T-cell (primary cell): ENCODE data around the gene MAPK12. TPM values are rescaled to one million over a fixed set of nuclear protein-coding genes. Genes with fewer than 3 reads are reported as not detected.

Source experiments
- ATAC-seq, 4 experiments: fragments of 200-7000 bp in 3 of 4; fragments of 150-1000 bp in 1 of 4; cut with Tn5 transposase; replicated peaks in 1 of 4; 1 replicate in 3 of 4; 2 replicates in 1 of 4; pipeline ENCODE4 v1.10.0; 2021; ENCODE audit warnings: moderate library complexity in 3 of 4, mild to moderate bottlenecking in 2 of 4, moderate number of reproducible peaks in 1 of 4
- CTCF ChIA-PET, 2 donors: fragments of 300-600 bp; sonication (Branson Sonifier 250); formaldehyde crosslinking; loops; one replicate each; lab custom pipeline; 2022; ENCODE audit warnings: antibody characterized with exemption in 2 of 2; lab: Charles Lee
- POLR2A ChIA-PET, 2 donors: fragments of 300-600 bp; sonication (Branson Sonifier 250); formaldehyde crosslinking; loops; one replicate each; lab custom pipeline; 2022; ENCODE audit warnings: antibody characterized with exemption in 2 of 2; lab: Charles Lee
- DNase-seq, 35 experiments: peaks; one replicate each; pipeline versions ENCODE4 v3.0.0 to v3.0.0-alpha.2; 2013 to 2023
- H3K27ac ChIP-seq: one replicate; pipeline ENCODE4 v1.5.1; 2013; ENCODE audit warnings: low read length
- H3K27me3 ChIP-seq, 2 experiments: replicated peaks in 1 of 2; 1 replicate in 1 of 2; 2 replicates in 1 of 2; pipeline versions ENCODE4 v1.6.1 to v1.7.0; 2013; ENCODE audit warnings: low read length in 1 of 2, mixed read lengths in 1 of 2; ENCODE audit not compliant: control insufficient read depth in 2 of 2, insufficient read depth in 2 of 2; ENCODE audit errors: extremely low read depth in 1 of 2
- H3K36me3 ChIP-seq, 2 donors: 1 replicate in 1 of 2; 2 replicates in 1 of 2; pipeline versions ENCODE4 v1.6.1 to v1.7.0; 2013; ENCODE audit warnings: low read length in 1 of 2; ENCODE audit not compliant: control insufficient read depth in 2 of 2, insufficient read depth in 1 of 2; ENCODE audit errors: extremely low read depth in 1 of 2
- H3K4me1 ChIP-seq, 2 experiments: 1 replicate in 1 of 2; 2 replicates in 1 of 2; pipeline versions ENCODE4 v1.6.1 to v1.7.0; 2013; ENCODE audit warnings: low read length in 2 of 2, mixed read lengths in 1 of 2; ENCODE audit not compliant: insufficient read depth in 2 of 2, control insufficient read depth in 1 of 2; ENCODE audit errors: extremely low read depth in 1 of 2
- H3K4me3 ChIP-seq, 2 donors: 1 replicate in 1 of 2; 2 replicates in 1 of 2; pipeline versions ENCODE4 v1.5.1 to v1.7.0; 2013; ENCODE audit warnings: mild to moderate bottlenecking in 2 of 2, low read length in 1 of 2, moderate library complexity in 1 of 2; ENCODE audit not compliant: control insufficient read depth in 1 of 2; ENCODE audit errors: extremely low read depth in 1 of 2
- H3K9me3 ChIP-seq: 2 replicates; pipeline ENCODE4 v1.7.0; 2013
- H3K27ac Mint-ChIP-seq, 2 donors: one replicate each; pipeline ENCODE4 v1.8.0; 2020 to 2021; ENCODE audit warnings: mild to moderate bottlenecking in 2 of 2, mixed read lengths in 2 of 2
- H3K27me3 Mint-ChIP-seq, 2 donors: one replicate each; pipeline ENCODE4 v1.8.0; 2021 to 2022; ENCODE audit warnings: mixed read lengths in 2 of 2
- H3K36me3 Mint-ChIP-seq: one replicate; pipeline ENCODE4 v1.8.0; 2021; ENCODE audit warnings: mixed read lengths
- H3K4me1 Mint-ChIP-seq, 3 donors: one replicate each; pipeline ENCODE4 v1.8.0; 2020 to 2022; ENCODE audit warnings: mixed read lengths in 3 of 3, mild to moderate bottlenecking in 1 of 3
- H3K4me3 Mint-ChIP-seq, 3 donors: one replicate each; pipeline ENCODE4 v1.8.0; 2020 to 2022; ENCODE audit warnings: mild to moderate bottlenecking in 3 of 3, mixed read lengths in 3 of 3, moderate library complexity in 3 of 3
- H3K9me3 Mint-ChIP-seq, 3 donors: one replicate each; pipeline ENCODE4 v1.8.0; 2020 to 2022; ENCODE audit warnings: mixed read lengths in 3 of 3
- WGBS: methylation state at CpG from one replicate; pipeline ENCODE4 v1.1.5; 2013; ENCODE audit warnings: missing lambda C conversion rate; ENCODE audit not compliant: insufficient coverage; 5-methylcytosine and 5-hydroxymethylcytosine counted together
- total RNA-seq, 35 experiments: library from RNA in 6 of 35; stranded (reverse) in 6 of 35; fragments of 120-200 nt in 1 of 35; gene quantifications; one replicate each; pipeline versions ENCODE4 v1.2.1 to v1.2.4 and lab custom pipeline; 2013 to 2026

The MAPK12 gene
- total RNA-seq, 5 donors from 2014 or later (not counting 1 experiment from before 2014, with no cell fraction given) = 1.7 to 3.1 (median 2.9) TPM

- Histone ChIP-seq H3K27ac (no peak overlapping the region), H3K9me3 (no peaks in the 10 kb centered on the region), H3K4me1 (no peaks in the 10 kb centered on the region), H3K36me3 (no peaks in the 10 kb centered on the region), H3K4me3 (no peak overlapping the region), H3K27me3 (peaks cover 0 to 11% of the 10 kb centered on the region in 2 experiments)
- Mint-ChIP-seq H3K27me3 (no peaks in the 10 kb centered on the region), H3K27ac (no peak overlapping the region), H3K36me3 (no peaks in the 10 kb centered on the region), H3K9me3 (no peaks in the 10 kb centered on the region), H3K4me3 (no peak overlapping the region), H3K4me1 (no peaks in the 10 kb centered on the region)
- 85% methylated on average over 38 of the region's 45 CpGs for WGBS
- ChIA-PET CTCF (no interaction called here), POLR2A (no interaction called here)
- no peak for ATAC-seq
- DNase-seq = no peak
Measured at GRCh38 chr22:50282361-50283155, 21.1 kb upstream of the MAPK12 start.

- H3K36me3 Mint-ChIP-seq = no peaks in the 10 kb centered on the region
- Histone ChIP-seq H3K36me3 (no peaks in the 10 kb centered on the region), H3K4me1 (no peaks in the 10 kb centered on the region), H3K27ac (no peak overlapping the region), H3K27me3 (peaks cover 0 to 11% of the 10 kb centered on the region in 2 experiments), H3K9me3 (no peaks in the 10 kb centered on the region), H3K4me3 (no peak overlapping the region)
- WGBS = 89% methylated on average over 25 of the region's 25 CpGs
- no peak overlapping the region for H3K27ac Mint-ChIP-seq
- ATAC-seq (no peak), DNase-seq (no peak)
- POLR2A ChIA-PET = no interaction called here
- H3K4me1 Mint-ChIP-seq = no peaks in the 10 kb centered on the region
- H3K9me3 Mint-ChIP-seq = no peaks in the 10 kb centered on the region
- no peak overlapping the region for H3K4me3 Mint-ChIP-seq
- CTCF ChIA-PET = no interaction called here
- H3K27me3 Mint-ChIP-seq = no peaks in the 10 kb centered on the region
Measured at GRCh38 chr22:50281957-50282356, 20.5 kb upstream of the MAPK12 start.

- H3K27me3 ChIP-seq = peaks cover 0 to 8% of the 10 kb centered on the region in 2 experiments
- DNase-seq (no peak), ATAC-seq (no peak)
- ChIA-PET POLR2A (no interaction called here), CTCF (no interaction called here)
- Mint-ChIP-seq H3K4me3 (no peak overlapping the region), H3K27ac (no peak overlapping the region), H3K4me1 (no peaks in the 10 kb centered on the region), H3K9me3 (no peaks in the 10 kb centered on the region), H3K27me3 (no peaks in the 10 kb centered on the region), H3K36me3 (no peaks in the 10 kb centered on the region)
- no peak overlapping the region for H3K27ac ChIP-seq
- H3K9me3 ChIP-seq = no peaks in the 10 kb centered on the region
- 95% methylated on average over 36 of the region's 36 CpGs for WGBS
- H3K4me3 ChIP-seq = no peak overlapping the region
- no peaks in the 10 kb centered on the region for H3K36me3 ChIP-seq
- peaks cover 0 to under 1% of the 10 kb centered on the region in 2 experiments for H3K4me1 ChIP-seq
Measured at GRCh38 chr22:50281384-50281760, 19.9 kb upstream of the MAPK12 start.

- Mint-ChIP-seq H3K9me3 (no peaks in the 10 kb centered on the region), H3K4me1 (no peaks in the 10 kb centered on the region), H3K27ac (no peak overlapping the region), H3K27me3 (no peaks in the 10 kb centered on the region), H3K4me3 (no peak overlapping the region), H3K36me3 (no peaks in the 10 kb centered on the region)
- ATAC-seq = no peak
- ChIA-PET CTCF (no interaction called here), POLR2A (no interaction called here)
- H3K36me3 ChIP-seq = no peaks in the 10 kb centered on the region
- peaks cover 0 to 2% of the 10 kb centered on the region in 2 experiments for H3K4me1 ChIP-seq
- H3K9me3 ChIP-seq = no peaks in the 10 kb centered on the region
- H3K4me3 ChIP-seq = no peak overlapping the region
- peaks cover 0 to 4% of the 10 kb centered on the region in 2 experiments for H3K27me3 ChIP-seq
- DNase-seq = no peak
- 96% methylated on average over 47 of the region's 47 CpGs for WGBS
- no peak overlapping the region for H3K27ac ChIP-seq
Measured at GRCh38 chr22:50280708-50281383, 19.4 kb upstream of the MAPK12 start.

GRCh38 chr22:50280022-50280707, 18.7 kb upstream of the MAPK12 start:
- WGBS = 93% methylated on average over 38 of the region's 38 CpGs
- H3K4me1 ChIP-seq = peaks cover 0 to 2% of the 10 kb centered on the region in 2 experiments
- no peaks in the 10 kb centered on the region for H3K36me3 ChIP-seq
- Mint-ChIP-seq H3K4me3 (no peak overlapping the region), H3K9me3 (no peaks in the 10 kb centered on the region), H3K27me3 (no peaks in the 10 kb centered on the region), H3K27ac (no peak overlapping the region), H3K36me3 (no peaks in the 10 kb centered on the region), H3K4me1 (peaks cover 0 to under 1% (median 0%) of the 10 kb centered on the region in 3 donors)
- no peak overlapping the region for H3K27ac ChIP-seq
- H3K9me3 ChIP-seq = no peaks in the 10 kb centered on the region
- CTCF ChIA-PET = no interaction called here
- H3K27me3 ChIP-seq = peaks cover 0 to 2% of the 10 kb centered on the region in 2 experiments
- no peak overlapping the region for H3K4me3 ChIP-seq
- DNase-seq (no peak), ATAC-seq (no peak)
- POLR2A ChIA-PET = no interaction called here

- Histone ChIP-seq H3K4me3 (no peak overlapping the region), H3K9me3 (no peaks in the 10 kb centered on the region), H3K4me1 (peaks cover 0 to 5% of the 10 kb centered on the region in 2 experiments), H3K27ac (no peak overlapping the region), H3K27me3 (no peaks in the 10 kb centered on the region), H3K36me3 (no peaks in the 10 kb centered on the region)
- ATAC-seq (no peak), DNase-seq (no peak)
- POLR2A ChIA-PET = no interaction called here
- peaks cover 0 to 6% (median 2%) of the 10 kb centered on the region in 3 donors for H3K4me1 Mint-ChIP-seq
- H3K9me3 Mint-ChIP-seq = no peaks in the 10 kb centered on the region
- 91% methylated on average over 27 of the region's 30 CpGs for WGBS
- CTCF ChIA-PET = no interaction called here
- no peak overlapping the region for H3K4me3 Mint-ChIP-seq
- H3K27me3 Mint-ChIP-seq = no peaks in the 10 kb centered on the region
- no peak overlapping the region for H3K27ac Mint-ChIP-seq
- no peaks in the 10 kb centered on the region for H3K36me3 Mint-ChIP-seq
Measured at GRCh38 chr22:50278956-50279619, 17.6 kb upstream of the MAPK12 start.
